HG02885 (cell line): ENCODE data around the gene PRR36.

ENCODE experiments used
- ATAC-seq: cut with Tn5 transposase; IDR thresholded peaks from one replicate; pipeline ENCODE4 v1.9.1; 2021; ENCODE audit warnings: mild to moderate bottlenecking; ENCODE audit not compliant: unreplicated experiment, poor library complexity

The PRR36 gene

DNA sequence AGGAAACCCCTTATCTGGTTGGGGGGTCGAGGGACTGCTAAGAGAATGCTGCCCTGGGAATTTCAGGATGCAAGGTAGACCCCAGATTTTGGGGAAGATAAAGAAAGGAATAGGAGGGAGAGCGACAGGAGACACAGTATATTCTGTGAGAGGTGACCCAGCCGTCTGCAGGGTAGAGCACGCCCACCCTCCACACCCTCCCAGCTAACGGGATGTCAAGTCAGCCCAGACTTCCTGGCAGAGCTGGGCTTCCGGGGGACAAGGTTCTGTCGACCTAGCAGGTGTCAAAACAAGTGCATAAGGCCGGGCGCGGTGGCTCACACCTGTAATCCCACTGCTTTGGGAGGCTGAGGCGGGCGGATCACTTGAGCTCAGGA lies 695 bp upstream of the PRR36 start:
- ATAC-seq = no peak

DNA sequence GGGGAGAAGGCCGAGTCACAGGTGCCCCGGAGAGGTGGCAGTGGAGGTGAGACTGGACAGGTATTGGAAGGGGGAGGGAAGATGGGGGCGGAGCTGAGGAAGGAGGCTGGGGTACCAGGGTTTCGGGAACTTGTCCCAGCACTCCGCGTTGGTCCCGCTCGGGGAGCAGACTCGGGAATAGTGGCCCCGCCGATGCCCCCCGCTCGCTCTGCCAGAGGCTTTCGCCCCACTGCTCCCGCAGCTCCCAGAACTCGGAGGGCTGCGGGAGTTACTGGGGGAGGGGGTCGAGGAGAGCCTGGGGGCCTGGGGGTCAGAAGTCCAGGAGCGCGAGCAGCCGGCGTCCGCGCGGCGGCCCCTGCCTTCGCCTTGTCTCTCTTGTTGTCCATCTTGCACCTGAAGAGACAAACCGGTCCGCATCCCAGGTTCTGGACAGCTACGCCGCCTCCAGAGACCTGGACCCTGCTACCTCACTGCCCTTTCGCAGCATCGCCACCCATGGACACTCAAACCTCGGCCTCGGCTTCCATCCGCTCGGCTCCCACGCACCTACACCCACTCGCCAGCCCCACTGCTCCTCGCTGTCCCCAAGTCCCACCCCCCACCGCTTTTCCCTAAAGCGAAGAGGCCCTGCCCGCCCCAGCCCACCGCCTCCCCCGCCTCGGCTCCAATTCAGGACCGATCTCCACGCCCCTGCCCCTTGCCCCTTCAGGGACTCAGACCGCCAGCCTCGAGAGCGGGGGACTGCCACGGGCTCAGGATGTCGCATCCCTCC lies 700 bp downstream of the PRR36 start:
- ATAC-seq = no peak

DNA sequence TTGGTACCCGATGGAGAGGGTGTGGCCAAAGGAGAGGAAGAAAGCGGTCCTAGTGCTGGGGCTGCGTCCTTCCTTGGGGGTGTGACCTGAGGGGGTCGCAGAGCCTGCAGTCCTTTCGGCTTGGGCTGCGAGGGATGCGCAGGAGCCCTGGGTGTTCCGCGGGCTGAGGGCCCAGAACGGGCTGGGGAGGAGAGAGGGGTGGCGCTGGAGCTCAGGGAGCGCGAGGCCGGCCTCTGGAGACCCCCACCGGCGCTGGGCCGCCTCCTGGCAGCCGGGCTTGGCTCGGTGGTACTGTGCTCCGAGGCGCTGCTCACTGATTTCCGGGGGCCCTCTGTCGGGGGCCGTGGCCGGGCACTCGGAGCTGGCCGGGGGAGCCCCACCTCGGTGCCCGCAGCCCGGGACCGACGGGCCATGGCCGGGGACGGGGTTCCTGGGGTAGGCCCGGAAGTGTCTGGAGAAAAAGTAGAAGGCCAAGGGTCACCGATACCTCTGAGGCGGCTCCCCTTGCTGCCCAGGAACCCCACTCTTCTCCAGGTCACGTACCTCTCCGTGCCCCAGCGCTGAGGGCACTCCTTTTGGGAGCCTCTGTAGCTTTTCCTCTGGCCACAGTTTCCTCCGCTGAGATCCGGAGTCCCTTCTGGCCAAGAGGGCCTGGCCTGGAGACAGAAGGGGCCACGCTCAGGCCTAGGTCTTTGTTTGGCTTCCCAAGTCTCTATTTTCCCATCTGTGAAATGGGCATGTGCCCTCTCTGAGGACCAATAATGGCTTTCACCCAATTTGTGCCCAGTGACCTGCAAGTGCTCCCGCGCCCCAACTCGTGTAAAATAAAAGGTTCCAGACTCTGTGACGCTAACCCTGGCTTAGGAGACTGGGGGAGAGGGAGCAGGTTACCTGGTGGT lies 1.6 kb downstream of the PRR36 start:
- ATAC-seq = no peak

DNA sequence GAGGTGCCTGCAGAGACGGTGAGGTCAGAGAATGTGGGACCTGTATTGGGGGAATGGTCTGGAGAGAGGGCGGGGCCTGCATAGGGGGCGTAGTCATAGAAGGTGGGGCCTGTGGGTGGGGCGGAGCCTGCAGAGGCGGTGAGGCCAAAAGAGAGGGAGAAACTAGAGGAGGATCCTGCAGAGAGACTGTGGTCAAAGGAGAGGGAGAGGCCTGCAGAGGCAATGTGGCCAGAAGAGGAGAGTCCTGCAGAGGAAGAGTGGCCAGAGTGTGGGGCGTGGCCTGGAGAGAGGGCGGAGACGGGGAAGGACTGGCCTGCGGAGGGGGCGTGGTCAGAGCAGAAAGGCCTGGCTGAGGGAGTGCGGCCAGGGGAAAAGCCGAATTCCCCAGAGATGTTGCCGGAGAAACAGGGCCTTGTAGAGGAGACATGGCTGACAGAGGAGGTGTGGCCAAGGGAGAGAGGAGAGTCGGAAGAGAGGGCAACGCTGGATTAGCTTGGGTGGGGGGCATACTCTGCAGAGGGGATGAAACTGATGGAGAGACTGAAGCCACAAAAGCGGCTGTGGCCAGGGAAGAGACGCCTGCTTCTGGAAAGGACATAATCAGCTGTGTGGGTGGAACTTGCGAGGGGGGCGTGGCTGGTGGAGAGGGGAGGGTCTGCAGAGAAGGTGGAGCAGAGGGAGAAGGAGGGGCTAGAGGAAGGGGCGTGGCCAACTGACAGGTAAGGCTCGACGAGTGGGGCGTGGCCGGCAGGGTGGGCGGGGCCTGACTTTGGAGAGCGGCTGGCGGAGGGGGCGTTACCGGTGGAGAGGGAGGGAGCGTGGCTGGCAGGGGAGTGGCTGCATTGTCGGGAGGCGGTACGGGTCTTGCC lies 2.5 kb downstream of the PRR36 start:
- no peak for ATAC-seq

DNA sequence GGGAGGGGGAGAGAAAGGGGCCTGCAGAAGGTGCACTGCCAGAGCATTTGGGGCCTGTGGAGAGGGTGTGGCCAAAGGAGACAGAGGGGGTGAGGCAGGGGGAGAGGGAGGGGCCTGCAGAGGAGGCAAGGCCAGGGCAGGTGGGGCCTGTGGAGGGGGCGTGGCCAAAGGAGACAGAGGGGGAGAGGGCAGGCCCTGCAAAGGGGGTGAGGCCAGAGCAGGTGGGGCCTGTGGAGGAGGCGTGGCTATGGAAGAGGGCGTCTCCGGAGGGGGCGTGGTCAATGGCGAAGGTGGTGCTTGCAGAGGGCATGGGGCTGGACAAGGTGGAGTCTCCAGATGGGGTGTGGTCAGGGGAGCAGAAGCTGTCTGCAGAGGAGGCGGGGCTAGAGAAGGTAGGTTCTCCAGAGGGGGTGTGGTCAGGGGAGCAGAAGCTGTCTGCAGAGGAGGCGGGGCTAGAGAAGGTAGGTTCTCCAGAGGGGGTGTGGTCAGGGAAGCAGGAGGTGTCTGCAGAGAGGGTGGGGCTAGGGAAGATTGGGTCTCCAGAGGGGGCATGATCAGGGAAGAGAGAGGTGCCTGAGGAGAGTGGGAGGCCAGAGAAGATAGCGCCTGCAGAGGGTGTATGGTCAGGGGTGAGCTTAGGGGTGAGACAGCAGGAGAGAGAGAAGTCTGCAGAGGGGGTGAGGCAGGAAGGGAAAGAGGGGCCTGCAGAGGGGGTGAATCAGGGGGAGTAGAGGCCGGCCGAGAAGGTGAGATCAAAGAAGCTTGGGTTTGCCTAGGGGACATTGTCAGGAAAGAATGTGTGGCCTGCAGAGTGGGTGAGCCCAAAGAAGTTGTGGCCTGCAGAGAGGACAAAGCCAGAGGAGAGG lies 3.4 kb downstream of the PRR36 start:
- ATAC-seq = no peak

DNA sequence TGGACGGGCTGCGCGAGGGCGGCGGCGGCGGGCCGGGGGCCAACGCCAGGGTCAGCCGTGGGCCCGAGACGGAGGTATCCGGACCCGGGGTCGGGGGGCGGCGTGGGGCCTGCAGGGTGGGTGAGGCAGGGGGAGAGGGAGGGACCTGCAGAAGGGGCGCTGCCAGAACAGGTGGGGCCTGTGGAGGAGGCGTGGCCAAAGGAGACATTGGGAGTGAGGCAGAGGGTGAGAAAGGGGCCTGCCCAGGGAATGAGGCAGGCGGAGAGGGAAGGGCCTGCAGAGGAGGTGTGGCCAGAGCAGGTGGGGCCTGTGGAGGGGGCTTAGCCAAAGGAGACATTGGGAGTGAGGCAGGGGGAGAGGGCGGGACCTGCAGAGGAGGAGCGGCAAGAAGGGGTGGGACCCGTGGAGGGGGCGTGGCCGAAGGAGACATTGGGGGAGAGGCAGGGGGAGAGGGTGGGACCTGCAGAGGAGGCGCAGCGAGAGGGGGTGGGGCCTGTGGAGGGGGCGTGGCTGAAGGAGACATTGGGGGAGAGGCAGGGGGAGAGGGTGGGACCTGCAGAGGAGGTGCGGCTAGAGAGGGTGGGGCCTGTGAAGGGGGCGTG lies 4.2 kb downstream of the PRR36 start:
- no peak for ATAC-seq

DNA sequence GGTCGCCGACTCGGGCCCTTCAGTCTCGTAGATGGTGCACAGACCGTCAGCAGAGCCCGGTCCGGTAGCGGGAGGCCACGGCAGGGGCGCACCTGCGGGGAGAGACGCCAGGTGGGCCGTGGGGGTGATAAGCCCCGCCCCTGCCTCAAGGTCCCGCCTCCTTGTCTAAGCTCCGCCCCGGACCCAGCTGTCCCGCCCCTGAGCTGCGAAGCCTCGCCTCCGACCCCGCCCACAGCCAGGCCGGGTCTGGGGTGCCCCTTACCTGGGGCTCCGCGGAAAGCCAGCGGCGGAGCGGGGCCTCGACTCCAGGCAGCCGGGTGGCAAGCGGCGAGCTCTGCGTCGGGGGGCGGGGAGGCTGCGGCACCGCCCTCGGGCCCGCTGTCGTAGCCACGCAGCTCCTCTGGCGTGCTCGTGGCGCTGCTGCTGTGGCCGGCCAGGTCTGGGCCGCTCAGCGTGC lies 4.7 kb downstream of the PRR36 start:
- peak; percentile 51 for ATAC-seq

DNA sequence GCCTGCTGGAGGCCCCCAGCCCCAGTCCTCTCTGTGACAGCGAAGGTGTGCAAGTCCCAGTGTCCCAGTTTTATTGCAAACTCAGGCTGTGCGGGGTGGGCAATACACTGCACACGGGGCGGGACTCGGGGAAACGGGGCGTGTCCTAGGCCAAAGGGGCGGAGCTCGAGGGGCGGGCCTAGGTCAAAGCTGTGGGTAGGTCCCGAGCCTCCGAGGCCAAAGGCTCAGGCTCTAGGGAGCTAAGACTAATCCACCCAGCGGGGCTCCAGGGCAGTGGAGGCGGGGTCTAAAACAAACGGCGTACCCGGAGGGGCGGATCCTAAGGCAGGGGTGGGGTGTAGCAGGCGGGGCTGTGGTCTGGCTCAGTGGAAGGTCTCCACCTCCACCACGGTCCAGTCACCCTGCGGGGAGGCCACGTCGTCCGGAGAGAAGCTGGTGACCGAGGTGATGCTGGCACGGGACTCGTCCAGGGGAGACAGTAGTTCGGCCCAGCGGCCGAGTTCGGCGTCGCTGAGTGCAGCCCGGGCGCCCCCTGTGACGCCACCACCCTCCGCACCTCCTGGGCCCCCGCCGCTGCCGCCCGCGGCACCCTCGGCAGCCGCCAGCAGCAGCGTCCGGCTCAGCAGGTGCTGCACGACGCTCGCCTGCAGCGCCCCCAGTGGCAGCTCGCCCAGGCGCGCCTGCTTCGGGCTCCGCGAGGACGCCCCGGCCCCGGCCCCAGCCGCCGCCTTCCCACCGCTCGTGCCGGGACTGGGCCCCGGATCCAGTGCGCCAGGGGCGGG lies 5.3 kb downstream of the PRR36 start:
- peak; percentile 61 for ATAC-seq

DNA sequence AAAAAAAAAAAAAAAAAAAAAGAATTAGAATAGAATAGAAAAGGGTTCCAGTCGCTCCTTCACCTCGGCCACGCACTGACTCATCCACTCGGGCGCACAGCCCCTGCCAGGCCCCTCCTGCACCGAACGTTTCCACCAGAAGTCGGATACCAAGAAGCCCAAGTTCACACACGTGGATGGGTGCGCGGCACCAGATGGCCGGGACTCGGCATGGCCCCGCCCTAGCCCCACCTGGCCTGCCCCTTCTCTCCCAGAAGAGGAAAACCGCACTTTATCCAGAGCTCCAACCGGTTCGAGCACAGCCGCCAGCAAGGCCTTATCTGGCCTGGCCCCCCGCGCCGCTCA lies 5.9 kb downstream of the PRR36 start:
- ATAC-seq = no peak

DNA sequence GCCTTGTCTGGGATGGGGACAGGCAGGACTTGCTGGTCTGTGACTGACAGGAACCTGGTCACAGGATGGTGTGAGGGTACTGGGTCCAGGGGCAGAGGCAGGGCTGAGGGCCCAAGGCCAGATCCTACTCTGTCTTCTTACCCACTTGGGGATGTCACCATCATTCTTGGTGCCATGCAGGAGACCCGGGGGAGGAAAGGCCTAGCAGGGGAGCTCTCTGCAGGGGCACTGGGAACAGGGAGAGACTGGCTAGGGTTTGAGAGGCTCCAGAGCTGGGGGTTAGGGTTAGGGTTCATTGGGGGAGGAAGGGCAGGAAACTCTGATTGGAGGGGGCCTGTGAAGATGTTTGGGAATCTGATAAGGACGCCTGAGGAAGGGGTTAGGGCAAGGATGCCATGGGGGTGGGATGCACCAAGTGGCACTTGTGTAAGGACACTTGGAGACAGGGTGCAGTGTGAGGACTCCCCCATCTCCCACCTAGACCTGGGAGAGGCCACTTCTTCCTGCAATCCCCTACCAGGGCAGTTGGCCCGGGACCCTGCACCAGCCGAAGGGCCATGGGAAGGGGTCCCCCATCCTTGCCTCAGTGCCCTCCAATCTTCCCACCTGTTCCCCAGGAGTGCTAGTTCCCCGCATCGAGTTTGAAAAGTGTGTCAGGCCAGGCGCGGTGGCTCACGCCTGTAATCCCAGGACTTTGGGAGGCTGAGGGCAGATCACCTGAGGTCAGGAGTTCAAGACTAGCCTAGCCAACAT lies 6.9 kb downstream of the PRR36 start:
- ATAC-seq = no peak

DNA sequence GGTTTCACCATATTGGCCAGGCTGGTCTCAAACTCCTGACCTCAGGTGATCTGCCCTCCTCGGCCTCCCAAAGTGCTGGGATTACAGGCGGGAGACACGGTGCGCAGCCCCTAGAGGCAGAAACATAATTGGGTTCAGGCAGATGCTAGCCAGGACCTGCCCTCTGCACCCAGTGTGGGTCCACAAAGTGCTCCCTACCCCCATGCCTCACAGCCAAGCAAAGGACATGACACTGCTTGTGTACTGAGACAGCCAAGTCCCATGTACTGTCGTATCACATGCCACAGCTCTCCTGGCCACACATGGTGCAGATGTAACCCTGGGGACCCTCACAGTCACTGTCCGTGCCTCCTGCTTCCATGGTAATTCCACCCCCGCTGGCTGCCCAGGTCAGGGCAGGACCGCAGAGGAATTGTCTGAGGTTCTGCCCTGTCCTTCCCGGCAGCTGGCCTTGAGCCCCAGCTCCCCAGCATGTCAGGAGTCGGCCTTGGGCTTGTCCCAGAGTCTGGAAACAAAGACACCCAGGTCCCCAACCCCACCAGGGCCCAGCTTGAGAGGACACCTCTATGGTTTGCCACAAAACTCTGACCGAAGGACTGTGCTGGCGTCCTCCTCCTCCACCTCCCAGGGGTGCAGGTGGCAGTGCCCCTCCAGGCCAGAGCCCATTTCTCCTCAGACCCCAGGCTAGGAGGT lies 7.6 kb downstream of the PRR36 start:
- ATAC-seq = no peak

DNA sequence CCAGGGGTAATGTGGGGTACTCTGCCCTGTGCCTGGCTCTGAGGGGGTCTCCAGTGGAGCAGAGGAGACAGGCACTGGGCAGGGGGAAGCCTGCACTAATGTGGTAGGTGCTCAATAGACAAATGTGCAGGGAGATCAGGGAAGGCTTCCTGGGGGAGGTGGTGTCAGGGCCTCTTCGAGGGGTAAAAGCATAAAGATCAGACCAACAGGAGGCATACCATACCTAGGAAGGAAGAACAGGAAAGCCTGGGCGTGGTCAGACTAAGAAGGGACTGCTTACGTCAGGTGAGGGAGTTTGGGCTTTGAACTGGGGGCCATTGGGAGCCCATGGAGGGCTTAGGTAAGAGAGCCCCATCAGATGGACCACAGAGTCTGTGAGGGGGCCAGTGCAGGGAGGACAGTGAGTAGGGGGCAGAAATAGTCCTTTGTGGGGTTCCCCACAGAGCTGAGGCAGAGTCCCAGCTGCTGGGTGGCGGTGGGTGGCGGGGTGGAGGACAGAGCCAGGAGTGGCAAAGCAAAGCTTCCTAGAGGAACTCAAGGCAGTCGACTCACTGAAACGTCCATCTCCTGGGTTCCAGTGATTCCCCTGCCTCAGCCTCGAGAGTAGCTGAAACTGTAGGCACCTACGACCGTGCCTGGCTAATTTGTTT lies 8.8 kb downstream of the PRR36 start:
- ATAC-seq = no peak

DNA sequence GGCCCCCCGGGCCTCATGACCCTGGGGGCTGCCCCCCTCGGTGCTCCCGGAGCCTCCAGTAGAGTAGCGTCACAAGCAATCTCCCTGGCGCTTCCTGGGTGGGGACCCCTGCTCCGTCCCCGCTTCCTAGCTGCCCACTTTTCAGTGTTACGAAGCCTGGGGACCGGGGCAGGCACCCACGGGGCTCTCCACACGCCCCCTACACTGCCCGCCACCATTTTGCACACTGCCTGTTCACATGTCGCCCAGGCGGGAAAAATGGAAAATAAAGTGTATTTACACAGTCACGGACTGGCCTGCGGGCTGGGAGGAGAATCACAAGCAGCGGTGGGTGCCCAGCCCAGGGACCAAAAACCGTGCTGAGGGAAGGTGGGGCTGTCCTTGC lies 9.5 kb downstream of the PRR36 start:
- no peak for ATAC-seq

DNA sequence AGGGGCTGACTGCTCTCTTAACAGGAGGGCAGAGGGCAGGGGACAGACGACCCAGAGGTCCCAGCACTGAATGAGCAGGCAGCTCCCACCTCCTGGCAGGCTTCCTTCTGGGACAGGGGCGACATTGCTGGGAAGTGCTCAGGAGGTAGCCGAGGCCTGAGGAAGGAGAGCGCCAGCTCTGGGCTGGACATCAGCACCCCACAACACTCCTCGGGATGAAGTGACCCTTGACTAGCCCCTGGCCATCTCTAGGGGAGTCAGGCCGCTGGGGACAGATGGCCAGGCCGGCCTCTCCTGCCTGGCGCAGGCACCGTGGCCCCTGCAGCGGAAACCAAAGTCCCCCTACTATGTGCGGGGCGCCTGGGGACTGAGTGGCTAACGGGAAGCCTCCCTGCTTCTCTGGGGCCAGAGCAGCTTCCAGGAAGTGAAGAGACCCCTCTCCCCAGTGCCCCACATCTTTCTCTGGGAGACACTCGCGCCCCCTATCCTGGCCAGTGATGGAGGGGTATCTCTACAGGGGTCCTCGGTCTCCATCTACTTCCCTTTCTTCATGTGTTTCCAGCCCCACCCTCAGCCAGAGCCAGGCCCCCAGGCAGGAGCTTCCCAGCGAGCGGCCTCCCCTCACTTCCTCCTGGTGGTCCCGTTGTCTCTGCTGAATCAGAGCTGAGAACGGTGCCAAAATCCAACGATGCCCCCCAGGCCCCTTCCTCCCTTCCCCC lies 10.1 kb downstream of the PRR36 start:
- ATAC-seq = no peak

DNA sequence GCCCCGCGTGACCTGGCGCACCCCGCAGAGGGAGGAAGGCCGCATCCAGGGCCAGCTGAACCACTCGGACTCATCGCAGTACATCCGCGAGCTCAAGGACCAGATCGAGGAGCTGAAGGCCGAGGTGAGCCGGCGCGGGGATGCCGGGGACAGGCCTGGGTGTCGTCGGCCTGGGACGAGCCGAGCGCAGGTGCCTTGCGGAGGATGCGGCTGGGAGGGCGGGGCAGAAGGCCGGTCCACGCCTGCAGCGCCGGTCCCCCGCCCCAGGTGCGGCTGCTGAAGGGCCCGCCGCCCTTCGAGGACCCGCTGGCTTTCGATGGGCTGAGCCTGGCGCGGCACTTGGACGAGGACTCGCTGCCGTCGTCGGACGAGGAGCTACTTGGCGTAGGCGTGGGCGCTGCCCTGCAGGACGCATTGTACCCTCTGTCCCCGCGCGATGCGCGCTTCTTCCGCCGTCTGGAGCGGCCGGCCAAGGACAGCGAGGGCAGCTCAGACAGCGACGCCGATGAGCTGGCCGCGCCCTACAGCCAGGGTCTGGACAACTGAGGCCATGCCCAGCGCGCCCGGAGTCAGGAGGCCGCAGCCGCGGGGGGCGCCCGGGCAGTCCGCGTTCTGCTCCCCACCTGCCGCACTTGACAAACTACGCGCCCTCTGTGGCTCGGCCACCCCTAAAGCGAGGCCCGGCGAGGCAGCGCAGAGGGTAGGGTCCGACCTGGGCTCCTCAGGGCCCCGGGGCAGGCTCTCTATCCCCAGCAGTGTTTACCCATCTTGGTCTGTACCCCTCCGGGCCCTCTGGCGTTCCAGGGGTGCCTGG lies 10.8 kb downstream of the PRR36 start:
- no peak for ATAC-seq
